H9 (cell line): Measurements from ENCODE around the gene PTPRN2. TPM values are rescaled to one million over a fixed set of nuclear protein-coding genes. Genes with fewer than 3 reads are reported as not detected.

Experiments
- DNase-seq: peaks from one replicate; pipeline ENCODE4 v3.0.0-alpha.2; 2017
- H2AFZ ChIP-seq: one replicate; pipeline ENCODE4 v1.6.1; 2013; ENCODE audit warnings: mild to moderate bottlenecking, low read length, control low read depth, moderate library complexity
- H2AK5ac ChIP-seq: 2 replicates; pipeline ENCODE4 v1.6.1; 2013; ENCODE audit warnings: low read length, control low read depth, mixed read lengths; ENCODE audit not compliant: insufficient read length
- H2BK120ac ChIP-seq: one replicate; pipeline ENCODE4 v1.6.1; 2013; ENCODE audit warnings: low read depth, mild to moderate bottlenecking, low read length, control low read depth, inconsistent platforms; ENCODE audit not compliant: poor library complexity, severe bottlenecking
- H2BK12ac ChIP-seq: 2 replicates; pipeline ENCODE4 v1.6.1; 2013; ENCODE audit warnings: low read length, control low read depth, mixed read lengths, low read depth; ENCODE audit not compliant: insufficient read length
- H2BK15ac ChIP-seq: 2 replicates; pipeline ENCODE4 v1.6.1; 2013; ENCODE audit warnings: low read depth, low read length, control low read depth
- H2BK20ac ChIP-seq: one replicate; pipeline ENCODE4 v1.6.1; 2013; ENCODE audit warnings: low read depth, mild to moderate bottlenecking, low read length, control low read depth, inconsistent platforms; ENCODE audit not compliant: poor library complexity, severe bottlenecking
- H2BK5ac ChIP-seq: 2 replicates; pipeline ENCODE4 v1.6.1; 2013; ENCODE audit warnings: low read length, control low read depth, mixed read lengths; ENCODE audit not compliant: insufficient read length
- H3K14ac ChIP-seq: 2 replicates; pipeline ENCODE4 v1.6.1; 2013; ENCODE audit warnings: low read length, control low read depth; ENCODE audit not compliant: insufficient read depth
- H3K18ac ChIP-seq: 2 replicates; pipeline ENCODE4 v1.6.1; 2013; ENCODE audit warnings: low read depth, mild to moderate bottlenecking, mixed read lengths, low read length, control low read depth; ENCODE audit not compliant: insufficient read length
- H3K23ac ChIP-seq: 2 replicates; pipeline ENCODE4 v1.6.1; 2013; ENCODE audit warnings: low read length, control low read depth, mixed read lengths, low read depth; ENCODE audit not compliant: insufficient read length
- H3K23me2 ChIP-seq: 2 replicates; pipeline ENCODE4 v1.6.1; 2013; ENCODE audit warnings: low read depth, mild to moderate bottlenecking, mixed read lengths, low read length, control low read depth; ENCODE audit not compliant: insufficient read length, poor library complexity, severe bottlenecking
- H3K27ac ChIP-seq: 2 replicates; pipeline ENCODE4 v1.5.1; 2013; ENCODE audit warnings: low read length, control low read depth, mixed read lengths, low read depth; ENCODE audit not compliant: insufficient read length
- H3K27me3 ChIP-seq: 2 replicates; pipeline ENCODE4 v1.6.1; 2013; ENCODE audit warnings: low read length, control low read depth, inconsistent platforms; ENCODE audit not compliant: insufficient read depth
- H3K4ac ChIP-seq: 2 replicates; pipeline ENCODE4 v1.6.1; 2013; ENCODE audit warnings: low read depth, mild to moderate bottlenecking, control low read depth, inconsistent platforms, low read length, moderate library complexity
- H3K4me1 ChIP-seq: 2 replicates; pipeline ENCODE4 v1.6.1; 2013; ENCODE audit warnings: low read length, control low read depth, inconsistent platforms; ENCODE audit not compliant: insufficient read depth
- H3K4me2 ChIP-seq: 2 replicates; pipeline ENCODE4 v1.6.1; 2013; ENCODE audit warnings: low read length, control low read depth, mixed read lengths; ENCODE audit not compliant: insufficient read length, insufficient read depth
- H3K56ac ChIP-seq: 2 replicates; pipeline ENCODE4 v1.6.1; 2013; ENCODE audit warnings: low read depth, mild to moderate bottlenecking, mixed read lengths, low read length, control low read depth; ENCODE audit not compliant: insufficient read length
- H3K79me1 ChIP-seq: 2 replicates; pipeline ENCODE4 v1.6.1; 2013; ENCODE audit warnings: low read depth, mild to moderate bottlenecking, moderate library complexity, low read length, control low read depth, inconsistent platforms; ENCODE audit not compliant: insufficient read depth, poor library complexity, severe bottlenecking
- H3K79me2 ChIP-seq: 2 replicates; pipeline ENCODE4 v1.6.1; 2013; ENCODE audit warnings: low read length, control low read depth, inconsistent platforms; ENCODE audit not compliant: insufficient read depth
- H3K9ac ChIP-seq: 2 replicates; pipeline ENCODE4 v1.6.1; 2013; ENCODE audit warnings: low read length, control low read depth, mixed read lengths; ENCODE audit not compliant: insufficient read length; ENCODE audit errors: extremely low read depth
- H3K9me3 ChIP-seq: one replicate; pipeline ENCODE4 v1.6.1; 2013; ENCODE audit warnings: low read depth, low read length, inconsistent platforms; ENCODE audit not compliant: control insufficient read depth
- H3T11ph ChIP-seq: one replicate; pipeline ENCODE4 v1.6.1; 2013; ENCODE audit warnings: mild to moderate bottlenecking, low read length, control low read depth, inconsistent platforms
- H4K20me1 ChIP-seq: one replicate; pipeline ENCODE4 v1.6.1; 2013; ENCODE audit not compliant: control insufficient read depth, insufficient read length, insufficient read depth
- H4K5ac ChIP-seq: 2 replicates; pipeline ENCODE4 v1.6.1; 2013; ENCODE audit warnings: low read depth, mild to moderate bottlenecking, mixed read lengths, low read length, control low read depth; ENCODE audit not compliant: insufficient read length
- H4K8ac ChIP-seq: replicated peaks from 2 replicates; pipeline ENCODE4 v1.6.1; 2013; ENCODE audit warnings: low read length, control low read depth, mixed read lengths, low read depth; ENCODE audit not compliant: insufficient read length
- H4K91ac ChIP-seq: 2 replicates; pipeline ENCODE4 v1.6.1; 2013; ENCODE audit warnings: low read depth, mild to moderate bottlenecking, moderate library complexity, mixed read lengths, low read length, control low read depth; ENCODE audit not compliant: insufficient read length
- H3K27ac Mint-ChIP-seq, 3 experiments: 2 replicates in 2 of 3; 3 replicates in 1 of 3; pipeline ENCODE4 v1.8.0; 2020 to 2021; ENCODE audit warnings: mixed read lengths in 3 of 3, mild to moderate bottlenecking in 1 of 3, moderate library complexity in 1 of 3
- H3K27me3 Mint-ChIP-seq: 2 replicates; pipeline ENCODE4 v1.8.0; 2021; ENCODE audit warnings: low read depth, mild to moderate bottlenecking, moderate library complexity, mixed read lengths
- H3K36me3 Mint-ChIP-seq, 3 experiments: 2 replicates in 2 of 3; 3 replicates in 1 of 3; pipeline ENCODE4 v1.8.0; 2020 to 2021; ENCODE audit warnings: low read depth in 3 of 3, mixed read lengths in 3 of 3; ENCODE audit not compliant: insufficient read depth in 1 of 3
- H3K4me1 Mint-ChIP-seq, 2 experiments: 2 replicates each; pipeline ENCODE4 v1.8.0; 2020; ENCODE audit warnings: mixed read lengths in 2 of 2
- H3K4me3 Mint-ChIP-seq, 2 experiments: 2 replicates in 1 of 2; 3 replicates in 1 of 2; pipeline ENCODE4 v1.8.0; 2020 to 2021; ENCODE audit warnings: mild to moderate bottlenecking in 2 of 2, mixed read lengths in 2 of 2, moderate library complexity in 1 of 2
- H3K9me3 Mint-ChIP-seq, 2 experiments: 2 replicates in 1 of 2; 3 replicates in 1 of 2; pipeline ENCODE4 v1.8.0; 2020; ENCODE audit warnings: mild to moderate bottlenecking in 2 of 2, mixed read lengths in 2 of 2, moderate library complexity in 1 of 2
- CTCF ChIP-seq: fragments of 200-600 bp; sonication (generic); conservative IDR thresholded peaks from 3 replicates; pipeline ENCODE4 v1.8.0; 2021; ENCODE audit warnings: antibody characterized with exemption, mild to moderate bottlenecking
- WGBS: extraction: QIAGEN DNeasy Blood & Tissue Kit; methylation state at CpG from one replicate; pipeline ENCODE4 v1.1.7; 2013; ENCODE audit warnings: missing lambda C conversion rate, low lambda C conversion rate, mixed read lengths; ENCODE audit not compliant: insufficient read length; ENCODE audit errors: extremely low coverage; 5-methylcytosine and 5-hydroxymethylcytosine counted together
- total RNA-seq: library from RNA; stranded (reverse); gene quantifications from 2 replicates; pipeline ENCODE4 v1.2.1, GENCODE V29; 2021

PTPRN2 gene
- total RNA-seq, 1 experiment from 2014 or later = 5.2 TPM

- no peak overlapping the region for H3K4me3 Mint-ChIP-seq
- H3T11ph ChIP-seq = no peak overlapping the region
- H4K5ac ChIP-seq = no peak overlapping the region
- H3K4me1 Mint-ChIP-seq = peaks cover 18 to 26% of the 10 kb centered on the region in 2 experiments
- no peaks in the 10 kb centered on the region for H3K4me1 ChIP-seq
- H3K4ac ChIP-seq = no peak overlapping the region
- peaks cover 25% of the 10 kb centered on the region for H3K27me3 Mint-ChIP-seq
- no peak for TF ChIP-seq CTCF
- no peak overlapping the region for H3K23ac ChIP-seq
- no peak overlapping the region for H3K9ac ChIP-seq
- H3K56ac ChIP-seq = no peak overlapping the region
- H2AFZ ChIP-seq = no peak overlapping the region
- no peak overlapping the region for H4K91ac ChIP-seq
- no CpG with 5 or more reads among the region's 8 CpGs for WGBS
- H2BK15ac ChIP-seq = no peak overlapping the region
- DNase-seq = no peak
- no peak overlapping the region for H3K18ac ChIP-seq
- no peaks in the 10 kb centered on the region for H3K36me3 Mint-ChIP-seq
- H3K9me3 Mint-ChIP-seq = no peaks in the 10 kb centered on the region; a peak in 1 of 5 replicates
- no peaks in the 10 kb centered on the region for H4K20me1 ChIP-seq
- H3K4me2 ChIP-seq = no peak overlapping the region
- no peak overlapping the region for H2BK5ac ChIP-seq
- H3K27me3 ChIP-seq = no peaks in the 10 kb centered on the region
- H3K79me1 ChIP-seq = no peaks in the 10 kb centered on the region
- H3K27ac Mint-ChIP-seq = no peak overlapping the region
- no peak overlapping the region for H2AK5ac ChIP-seq
- no peaks in the 10 kb centered on the region for H3K79me2 ChIP-seq
- H3K14ac ChIP-seq = no peak overlapping the region
- no peak overlapping the region for H2BK20ac ChIP-seq
- no peaks in the 10 kb centered on the region for H3K23me2 ChIP-seq
- no peak overlapping the region for H3K27ac ChIP-seq
- H3K9me3 ChIP-seq = no peaks in the 10 kb centered on the region
- H4K8ac ChIP-seq = no peak overlapping the region
- H2BK12ac ChIP-seq = no peak overlapping the region
- H2BK120ac ChIP-seq = no peak overlapping the region
These were observed 42.9 kb downstream of the PTPRN2 start for GRCh38 chr7:158544708-158545107.
